Gastrocnemius medialis (tissue), 4 donors: ENCODE measurements around the gene TAS2R3. TPM values are rescaled to one million over a fixed set of nuclear protein-coding genes. Genes with fewer than 3 reads are reported as not detected.

Source experiments
- ATAC-seq, 2 donors: fragments of 150-250 bp; one replicate each; pipeline ENCODE4 v1.9.1; 2016
- DNase-seq, 2 donors: peaks; one replicate each; pipeline ENCODE4 v3.0.0-alpha.2; 2019
- H3K27ac ChIP-seq, 4 donors: fragments of 200-600 bp; sonication (generic); 1 replicate in 1 of 4; 2 replicates in 3 of 4; pipeline ENCODE4 v1.5.1; 2016 to 2018; ENCODE audit warnings: mild to moderate bottlenecking in 2 of 4, moderate library complexity in 1 of 4
- H3K27me3 ChIP-seq, 3 donors: fragments of 200-600 bp; sonication (generic) in 2 of 3; 1 replicate in 1 of 3; 2 replicates in 2 of 3; pipeline versions ENCODE4 v1.5.1 to v1.6.0; 2016 to 2019; ENCODE audit warnings: mild to moderate bottlenecking in 1 of 3, moderate library complexity in 1 of 3
- H3K36me3 ChIP-seq, 2 donors: fragments of 200-600 bp; sonication (generic) in 1 of 2; one replicate each; pipeline ENCODE4 v1.5.1; 2017 to 2018
- H3K4me1 ChIP-seq, 2 donors: fragments of 200-600 bp; sonication (generic) in 1 of 2; one replicate each; pipeline ENCODE4 v1.5.1; 2016 to 2017; ENCODE audit warnings: mild to moderate bottlenecking in 2 of 2
- H3K4me3 ChIP-seq, 4 donors: fragments of 200-600 bp; sonication (generic) in 3 of 4; 1 replicate in 1 of 4; 2 replicates in 3 of 4; pipeline ENCODE4 v1.5.1; 2016 to 2019; ENCODE audit warnings: mild to moderate bottlenecking in 2 of 4
- H3K9me3 ChIP-seq, 3 donors: fragments of 200-600 bp; sonication (generic) in 2 of 3; 1 replicate in 1 of 3; 2 replicates in 2 of 3; pipeline ENCODE4 v1.5.1; 2016 to 2019
- CTCF ChIP-seq, 5 experiments: fragments of 450-650 bp in 3 of 5; fragments of 200-600 bp in 2 of 5; sonication (generic) in 2 of 5; IDR thresholded peaks in 4 of 5; conservative IDR thresholded peaks in 1 of 5; 1 replicate in 4 of 5; 2 replicates in 1 of 5; pipeline ENCODE4 v1.5.1; 2016 to 2019; ENCODE audit warnings: antibody characterized with exemption in 5 of 5, mild to moderate bottlenecking in 3 of 5, moderate library complexity in 3 of 5
- POLR2A ChIP-seq, 2 donors: fragments of 450-650 bp; IDR thresholded peaks; one replicate each; pipeline ENCODE4 v1.6.1; 2017; ENCODE audit warnings: antibody characterized with exemption in 2 of 2, mild to moderate bottlenecking in 2 of 2, moderate library complexity in 2 of 2
- in situ Hi-C, 4 donors: fragments of 200-750 bp; cut with MboI; loops; one replicate each; pipeline versions ENCODE4 v1.15.0 to v1.8.0; 2017; ENCODE audit warnings: low sequenced_read_pairs in 4 of 4
- intact Hi-C: fragments of 100-400 bp; cut with DNase I; formaldehyde crosslinking; loops from one replicate; pipeline ENCODE4 v1.15.1; 2023; ENCODE audit warnings: low total_unique reads
- total RNA-seq, 4 donors: library from RNA; depleted of rRNA; stranded (reverse); fragments of >200 nt; gene quantifications; one replicate each; pipeline versions ENCODE4 v1.1.0 to v1.2.3, GENCODE V29; 2016

TAS2R3 gene
- total RNA-seq, 4 donors from 2014 or later = 0.75 to 0.92 TPM; not detected in 2

- DNase-seq (peak; percentile 85 to 88), ATAC-seq (peak; percentile 98 to 99)
- TF ChIP-seq POLR2A (IDR thresholded peaks at IDR 0.05) = peak; percentile 57 to 67
- peak; percentile 68 to 80 (median 76) for TF ChIP-seq CTCF (IDR thresholded peaks at IDR 0.05 in 4 of 5, conservative IDR thresholded peaks at IDR 0.05 in 1 of 5)
- in situ Hi-C loops = loop anchor here in 1 of 4 donors (25.0 kb wide), 1 partner anchor 726 kb away; the partner anchor contains the start of gene MRPS33
- H3K4me3 ChIP-seq = peak within 1 kb of the TSS; percentile 74 to 97 (median 84)
- H3K9me3 ChIP-seq = no peaks in the 10 kb centered on the region
- H3K27me3 ChIP-seq = no peaks in the 10 kb centered on the region
- intact Hi-C loops = loop anchor here (1.0 to 2.0 kb wide), 4 partner anchors 35 to 813 kb away; partner anchors contain the start of gene DENND11
- H3K36me3 ChIP-seq = peaks cover 0 to 35% of the 10 kb centered on the region in 2 donors
- peaks cover 15 to 18% of the 10 kb centered on the region in 2 donors for H3K4me1 ChIP-seq
- peak within 1 kb of the TSS; percentile 81 to 87 (median 84) for H3K27ac ChIP-seq
These were observed 25.9 kb upstream of the TAS2R3 start, which contains the start of gene SSBP1 for GRCh38 chr7:141737836-141738591. TSS of gene SSBP1 (plus strand) at chr7:141738358. CDS start at chr7:141739167, 809 bp downstream.

GRCh38 chr7:141738592-141739013, 25.3 kb upstream of the TAS2R3 start:
- peaks cover 0 to 41% of the 10 kb centered on the region in 2 donors for H3K36me3 ChIP-seq
- intact Hi-C loops = loop anchor here (1.0 to 2.0 kb wide), 4 partner anchors 36 to 813 kb away; partner anchors contain the start of gene DENND11

GRCh38 chr7:141739250-141739649, 24.6 kb upstream of the TAS2R3 start:
- in situ Hi-C loops (loop anchor here in 1 of 4 donors (25.0 kb wide), 1 partner anchor 727 kb away; the partner anchor contains the start of gene MRPS33), intact Hi-C loops (loop anchor here (2.0 kb wide), 1 partner anchor 36 kb away; the partner anchor contains the start of gene DENND11)
- Histone ChIP-seq H3K27me3 (no peaks in the 10 kb centered on the region), H3K9me3 (no peaks in the 10 kb centered on the region), H3K36me3 (peaks cover 0 to 48% of the 10 kb centered on the region in 2 donors), H3K27ac (peak overlapping the region in 2 of 4 donors; percentile 81 to 85), H3K4me3 (peak overlapping the region; percentile 74 to 97 (median 84)), H3K4me1 (peaks cover 15 to 18% of the 10 kb centered on the region in 2 donors)
- no peak for DNase-seq
- TF ChIP-seq CTCF (IDR thresholded peaks at IDR 0.05 in 4 of 5, conservative IDR thresholded peaks at IDR 0.05 in 1 of 5) (no peak), POLR2A (IDR thresholded peaks at IDR 0.05) (no peak)
- no peak for ATAC-seq

More at GRCh38 chr7:141738592-141739013, 25.3 kb upstream of the TAS2R3 start:
- peak overlapping the region; percentile 74 to 97 (median 84) for H3K4me3 ChIP-seq
- no peak for ATAC-seq
- peak overlapping the region; percentile 81 to 87 (median 84) for H3K27ac ChIP-seq
- no peak for DNase-seq
- no peaks in the 10 kb centered on the region for H3K27me3 ChIP-seq
- no peaks in the 10 kb centered on the region for H3K9me3 ChIP-seq
- in situ Hi-C loops = loop anchor here in 1 of 4 donors (25.0 kb wide), 1 partner anchor 726 kb away; the partner anchor contains the start of gene MRPS33
- TF ChIP-seq POLR2A (IDR thresholded peaks at IDR 0.05) = no peak
- TF ChIP-seq CTCF (IDR thresholded peaks at IDR 0.05 in 4 of 5, conservative IDR thresholded peaks at IDR 0.05 in 1 of 5) = no peak
- H3K4me1 ChIP-seq = peaks cover 15 to 18% of the 10 kb centered on the region in 2 donors

- H3K4me1 ChIP-seq = peaks cover 15 to 16% of the 10 kb centered on the region in 2 donors
- H3K4me3 ChIP-seq = no peak overlapping the region
- no peak overlapping the region for H3K27ac ChIP-seq
- peaks cover 0 to 77% of the 10 kb centered on the region in 2 donors for H3K36me3 ChIP-seq
- DNase-seq (no peak), ATAC-seq (no peak)
- in situ Hi-C loops = loop anchor here in 1 of 4 donors (25.0 kb wide), 1 partner anchor 730 kb away; the partner anchor contains the start of gene MRPS33
- H3K27me3 ChIP-seq = no peaks in the 10 kb centered on the region
- no peaks in the 10 kb centered on the region for H3K9me3 ChIP-seq
- intact Hi-C loops = no loop called here
- TF ChIP-seq CTCF (IDR thresholded peaks at IDR 0.05 in 4 of 5, conservative IDR thresholded peaks at IDR 0.05 in 1 of 5) (no peak), POLR2A (IDR thresholded peaks at IDR 0.05) (no peak)
These were observed 21.7 kb upstream of the TAS2R3 start for GRCh38 chr7:141742229-141742628.
